ENCODE results near the gene ITGB8. TPM values are rescaled to one million over a fixed set of nuclear protein-coding genes. Genes with fewer than 3 reads are reported as not detected.
"Not testable (repeated sequence)": the region's sequence is repeated elsewhere in the genome, so short reads cannot be mapped to it uniquely, and the experiment has no call there.

ITGB8 gene
- total RNA-seq, 2 donors from 2014 or later, result 4.8 to 5.2 TPM

GRCh38 chr7:20358106-20358505 is 27.4 kb downstream of the ITGB8 start:
- DNase-seq, result no peak
- intact Hi-C loops (cut with DNase I), result no loop called here
- no peak for ATAC-seq

GRCh38 chr7:20358762-20359282 is 28.1 kb downstream of the ITGB8 start:
- intact Hi-C loops (cut with DNase I), result no loop called here
- ATAC-seq (no peak), DNase-seq (no peak)

- DNase-seq (no peak), ATAC-seq (peak in 1 of 2 donors; percentile 62)
- intact Hi-C loops (cut with DNase I), result no loop called here
These were observed 28.8 kb downstream of the ITGB8 start for GRCh38 chr7:20359341-20359963.

GRCh38 chr7:20362574-20363253 is 32.0 kb downstream of the ITGB8 start:
- intact Hi-C loops (cut with DNase I), result no loop called here
- no peak for DNase-seq
- no peak for ATAC-seq

- DNase-seq (no peak), ATAC-seq (peak; percentile 59 to 69)
- intact Hi-C loops (cut with DNase I), result no loop called here
These were observed 34.0 kb downstream of the ITGB8 start for GRCh38 chr7:20364571-20365196.

- peak; percentile 76 to 83 for ATAC-seq
- no peak for DNase-seq
- intact Hi-C loops (cut with DNase I), result no loop called here
These were observed 34.8 kb downstream of the ITGB8 start for GRCh38 chr7:20365486-20365885.

- intact Hi-C loops (cut with DNase I), result no loop called here
- ATAC-seq (no peak), DNase-seq (no peak)
These were observed 43.7 kb downstream of the ITGB8 start for GRCh38 chr7:20374399-20374798.

GRCh38 chr7:20376796-20377195 is 46.1 kb downstream of the ITGB8 start:
- no peak for ATAC-seq
- intact Hi-C loops (cut with DNase I), result no loop called here
- no peak for DNase-seq

GRCh38 chr7:20381406-20382034 is 50.8 kb downstream of the ITGB8 start:
- no peak for ATAC-seq
- no peak for DNase-seq
- intact Hi-C loops (cut with DNase I), result no loop called here

GRCh38 chr7:20383351-20383750 is 52.7 kb downstream of the ITGB8 start:
- DNase-seq (no peak), ATAC-seq (no peak)
- intact Hi-C loops (cut with DNase I), result no loop called here

- ATAC-seq (no peak), DNase-seq (no peak)
- intact Hi-C loops (cut with DNase I), result no loop called here
These were observed 54.4 kb downstream of the ITGB8 start for GRCh38 chr7:20385126-20385525.

- ATAC-seq (no peak), DNase-seq (no peak)
- intact Hi-C loops (cut with DNase I), result no loop called here
These were observed 57.4 kb downstream of the ITGB8 start for GRCh38 chr7:20388084-20388483.

- intact Hi-C loops (cut with DNase I); DNase-seq; ATAC-seq: not testable (repeated sequence)
These were observed 58.5 kb downstream of the ITGB8 start for GRCh38 chr7:20389192-20389591.

GRCh38 chr7:20393021-20393610 is 62.4 kb downstream of the ITGB8 start:
- intact Hi-C loops (cut with DNase I), result no loop called here
- no peak for DNase-seq
- no peak for ATAC-seq

- DNase-seq (no peak), ATAC-seq (no peak)
- intact Hi-C loops (cut with DNase I), result no loop called here
These were observed 62.9 kb downstream of the ITGB8 start for GRCh38 chr7:20393616-20394015.

- intact Hi-C loops (cut with DNase I), result no loop called here
- DNase-seq (no peak), ATAC-seq (no peak)
These were observed 63.6 kb downstream of the ITGB8 start for GRCh38 chr7:20394284-20394683.

- ATAC-seq, result no peak
- DNase-seq, result no peak
- intact Hi-C loops (cut with DNase I), result no loop called here
These were observed 64.4 kb downstream of the ITGB8 start for GRCh38 chr7:20395104-20395503.

- ATAC-seq, result no peak
- DNase-seq, result no peak
- intact Hi-C loops (cut with DNase I), result no loop called here
These were observed 64.8 kb downstream of the ITGB8 start for GRCh38 chr7:20395511-20395910.

- ATAC-seq (no peak), DNase-seq (no peak)
- intact Hi-C loops (cut with DNase I), result no loop called here
These were observed 68.8 kb downstream of the ITGB8 start for GRCh38 chr7:20399521-20399920.
